Measurements from ENCODE around the gene EML6.
"Not testable (repeated sequence)": the region's sequence is repeated elsewhere in the genome, so short reads cannot be mapped to it uniquely, and the experiment has no call there.

DNA sequence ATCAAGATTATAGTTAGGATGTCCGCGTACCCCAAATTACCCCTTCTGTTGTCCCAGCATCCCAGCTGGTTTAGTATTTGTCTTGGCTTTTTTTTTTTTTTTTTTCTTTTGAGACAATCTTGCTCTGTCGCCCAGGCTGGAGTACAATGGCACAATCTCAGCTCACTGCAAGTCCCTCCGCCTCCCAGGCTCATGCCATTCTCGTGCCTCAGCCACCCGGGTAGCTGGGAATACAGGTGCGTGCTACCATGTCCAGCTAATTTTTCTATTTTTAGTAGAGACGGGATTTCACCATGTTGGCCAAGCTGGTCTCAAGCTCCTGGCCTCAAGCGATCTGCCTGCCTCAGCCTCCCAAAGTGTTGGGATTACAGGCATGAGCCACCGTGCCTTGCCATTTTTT, 118.0 kb downstream of the EML6 start:
- TF ChIP-seq CTCF, POLR2A, POLR2AphosphoS5 (IDR thresholded peaks at IDR 0.05): not testable (repeated sequence)
